ENCODE data around the gene VWA3A. TPM values are rescaled to one million over a fixed set of nuclear protein-coding genes. Genes with fewer than 3 reads are reported as not detected.
"Not testable (repeated sequence)": the region's sequence is repeated elsewhere in the genome, so short reads cannot be mapped to it uniquely, and the experiment has no call there.

VWA3A gene
- total RNA-seq, 1 donor from 2014 or later: 12.3 TPM

DNA sequence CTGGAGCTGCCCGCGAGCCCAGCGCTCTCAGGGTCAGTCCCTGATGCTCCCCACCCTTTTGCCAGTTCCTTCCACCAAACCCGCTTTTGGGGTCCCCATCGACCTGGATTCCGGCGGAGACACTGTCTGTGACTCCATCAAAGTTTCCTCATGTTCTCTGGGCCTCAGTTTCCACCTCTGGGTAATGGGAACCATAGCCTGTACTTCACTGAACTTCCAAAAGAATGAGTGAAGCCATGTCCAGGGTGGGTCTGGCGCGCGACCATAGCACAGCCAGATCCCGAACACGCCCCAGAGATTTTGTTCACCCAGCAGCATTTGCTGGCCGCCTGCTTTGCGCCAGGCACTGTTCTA lies 70.3 kb downstream of the VWA3A start:
- intact Hi-C loops (cut with DNase I): no loop called here
- peak overlapping the region; percentile 14 for H3K4me3 ChIP-seq
- ATAC-seq (no peak), DNase-seq (no peak)
- H3K4me1 ChIP-seq: peaks cover 9% of the 10 kb centered on the region
- H3K9me3 ChIP-seq: no peaks in the 10 kb centered on the region
- no peaks in the 10 kb centered on the region for H3K36me3 ChIP-seq
- H3K27me3 ChIP-seq (ENCODE audit: low read depth): peaks cover 22% of the 10 kb centered on the region
- no peak overlapping the region for H3K27ac ChIP-seq
- TF ChIP-seq, protein P1, sequence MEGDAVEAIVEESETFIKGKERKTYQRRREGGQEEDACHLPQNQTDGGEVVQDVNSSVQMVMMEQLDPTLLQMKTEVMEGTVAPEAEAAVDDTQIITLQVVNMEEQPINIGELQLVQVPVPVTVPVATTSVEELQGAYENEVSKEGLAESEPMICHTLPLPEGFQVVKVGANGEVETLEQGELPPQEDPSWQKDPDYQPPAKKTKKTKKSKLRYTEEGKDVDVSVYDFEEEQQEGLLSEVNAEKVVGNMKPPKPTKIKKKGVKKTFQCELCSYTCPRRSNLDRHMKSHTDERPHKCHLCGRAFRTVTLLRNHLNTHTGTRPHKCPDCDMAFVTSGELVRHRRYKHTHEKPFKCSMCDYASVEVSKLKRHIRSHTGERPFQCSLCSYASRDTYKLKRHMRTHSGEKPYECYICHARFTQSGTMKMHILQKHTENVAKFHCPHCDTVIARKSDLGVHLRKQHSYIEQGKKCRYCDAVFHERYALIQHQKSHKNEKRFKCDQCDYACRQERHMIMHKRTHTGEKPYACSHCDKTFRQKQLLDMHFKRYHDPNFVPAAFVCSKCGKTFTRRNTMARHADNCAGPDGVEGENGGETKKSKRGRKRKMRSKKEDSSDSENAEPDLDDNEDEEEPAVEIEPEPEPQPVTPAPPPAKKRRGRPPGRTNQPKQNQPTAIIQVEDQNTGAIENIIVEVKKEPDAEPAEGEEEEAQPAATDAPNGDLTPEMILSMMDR (IDR thresholded peaks at IDR 0.05): no peak

GRCh38 chr16:22163806-22164205 lies 71.5 kb downstream of the VWA3A start:
- intact Hi-C loops (cut with DNase I): no loop called here
- no peak for DNase-seq
- TF ChIP-seq, protein P1 (IDR thresholded peaks at IDR 0.05): no peak
- no peaks in the 10 kb centered on the region for H3K36me3 ChIP-seq
- no peak overlapping the region for H3K27ac ChIP-seq
- peaks cover 22% of the 10 kb centered on the region for H3K27me3 ChIP-seq (ENCODE audit: low read depth)
- no peak for ATAC-seq
- H3K4me3 ChIP-seq: no peak overlapping the region
- H3K9me3 ChIP-seq: no peaks in the 10 kb centered on the region
- peaks cover 9% of the 10 kb centered on the region for H3K4me1 ChIP-seq

- H3K9me3 ChIP-seq: no peaks in the 10 kb centered on the region
- TF ChIP-seq, protein P1 (IDR thresholded peaks at IDR 0.05): no peak
- intact Hi-C loops (cut with DNase I): no loop called here
- no peaks in the 10 kb centered on the region for H3K36me3 ChIP-seq
- H3K27me3 ChIP-seq (ENCODE audit: low read depth): peaks cover 22% of the 10 kb centered on the region
- DNase-seq: no peak
- peaks cover 9% of the 10 kb centered on the region for H3K4me1 ChIP-seq
- no peak overlapping the region for H3K4me3 ChIP-seq
- ATAC-seq: no peak
- H3K27ac ChIP-seq: no peak overlapping the region
Observed at GRCh38 chr16:22164482-22164881, 72.1 kb downstream of the VWA3A start.

DNA sequence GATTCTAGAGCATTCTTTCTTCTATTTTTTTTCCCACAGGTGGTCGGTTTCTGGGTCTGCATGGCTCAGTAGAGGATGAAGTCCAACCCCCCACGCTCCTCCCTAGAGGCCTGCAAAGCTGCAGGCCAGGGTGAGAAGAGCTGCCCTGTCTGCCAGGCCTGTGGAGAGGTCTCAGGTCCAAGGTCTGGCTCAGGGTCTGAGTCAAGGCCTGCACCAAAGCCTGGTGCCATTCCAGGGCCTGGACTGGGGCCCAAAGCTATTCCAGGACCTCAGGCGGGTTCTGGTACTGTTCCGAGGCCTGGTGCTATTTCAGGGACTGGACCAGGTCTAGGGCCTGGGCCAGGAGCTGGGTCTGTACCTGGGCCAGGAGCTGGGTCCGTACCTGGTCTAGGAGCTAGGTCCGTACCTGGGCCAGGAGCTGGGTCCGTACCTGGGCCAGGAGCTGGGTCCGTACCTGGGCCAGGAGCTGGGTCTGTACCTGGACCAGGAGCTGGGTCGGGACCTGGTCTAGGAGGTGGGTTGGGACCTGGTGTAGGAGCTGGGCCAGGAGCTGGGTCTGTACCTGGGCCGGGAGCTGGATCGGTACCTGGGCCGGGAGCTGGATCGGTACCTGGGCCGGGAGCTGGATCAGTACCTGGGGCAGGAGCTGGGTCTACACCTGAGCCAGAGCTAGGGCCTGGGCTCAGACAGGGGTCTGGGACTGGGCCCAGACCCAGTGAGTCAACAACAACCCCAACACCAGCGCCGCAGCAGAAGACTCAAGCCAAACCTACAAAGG lies 73.4 kb downstream of the VWA3A start:
- peaks cover 22% of the 10 kb centered on the region for H3K27me3 ChIP-seq (ENCODE audit: low read depth)
- intact Hi-C loops (cut with DNase I): no loop called here
- H3K27ac ChIP-seq: no peak overlapping the region
- no peak for ATAC-seq
- no peak for DNase-seq
- TF ChIP-seq, protein P1 (IDR thresholded peaks at IDR 0.05): no peak
- no peaks in the 10 kb centered on the region for H3K36me3 ChIP-seq
- H3K9me3 ChIP-seq: no peaks in the 10 kb centered on the region
- H3K4me3 ChIP-seq: no peak overlapping the region
- peaks cover 9% of the 10 kb centered on the region for H3K4me1 ChIP-seq

DNA sequence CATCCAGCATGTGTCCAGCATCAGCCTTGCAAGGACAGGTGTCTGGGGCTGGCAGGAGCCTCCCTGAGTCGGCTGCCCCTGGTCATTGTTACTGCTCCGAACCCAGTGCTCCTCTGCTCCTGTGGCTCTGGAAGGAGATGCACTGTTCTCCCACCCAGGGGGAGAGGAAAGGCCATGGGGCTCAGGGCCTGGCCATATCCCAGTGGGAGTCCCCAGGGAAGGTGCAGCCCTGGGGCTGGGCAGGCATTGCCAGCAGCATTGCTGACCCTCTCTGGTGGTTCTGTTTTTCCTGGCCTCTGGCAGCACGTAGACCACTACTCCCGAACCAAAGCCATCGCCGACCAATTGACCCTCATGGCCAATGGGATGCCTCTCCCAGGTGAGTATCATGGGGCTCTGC lies 79.6 kb downstream of the VWA3A start:
- TF ChIP-seq, protein P1 (IDR thresholded peaks at IDR 0.05): no peak

GRCh38 chr16:22172642-22173041 lies 80.3 kb downstream of the VWA3A start:
- ATAC-seq; H3K4me3 ChIP-seq; H3K27ac ChIP-seq; H3K27me3 ChIP-seq (ENCODE audit: low read depth); H3K4me1 ChIP-seq; DNase-seq; H3K9me3 ChIP-seq; intact Hi-C loops (cut with DNase I); H3K36me3 ChIP-seq: not testable (repeated sequence)

More for the DNA sequence above, 79.6 kb downstream of the VWA3A start:
- DNase-seq (no peak), ATAC-seq (no peak)
- Histone ChIP-seq H3K4me3 (no peak overlapping the region), H3K4me1 (no peaks in the 10 kb centered on the region), H3K27me3 (ENCODE audit: low read depth) (no peaks in the 10 kb centered on the region), H3K9me3 (no peaks in the 10 kb centered on the region), H3K36me3 (no peaks in the 10 kb centered on the region), H3K27ac (no peak overlapping the region)
- intact Hi-C loops (cut with DNase I): no loop called here

All from lower lobe of right lung (tissue), 2 donors.